Activated CD4-positive, alpha-beta T cell treated with anti-CD3 and anti-CD28 coated beads, Interleukin-2, amount 50 U/mL, for 48 hours (primary cell): Measurements from ENCODE around the gene LDLRAD3.

Experiments
- DNase-seq, 2 experiments: peaks; one replicate each; pipeline ENCODE4 v3.0.0-alpha.2; 2020

Gene LDLRAD3

GRCh38 chr11:35962369-35963138 lies 18.7 kb downstream of the LDLRAD3 start:
- no peak for DNase-seq

- no peak for DNase-seq
These were observed 20.0 kb downstream of the LDLRAD3 start for GRCh38 chr11:35963911-35964310.

GRCh38 chr11:35964841-35965240 lies 21.0 kb downstream of the LDLRAD3 start:
- DNase-seq, result no peak

- DNase-seq, result no peak
These were observed 23.2 kb downstream of the LDLRAD3 start for GRCh38 chr11:35967042-35967441.

- DNase-seq, result no peak
These were observed 24.7 kb downstream of the LDLRAD3 start for GRCh38 chr11:35968386-35969088.

- no peak for DNase-seq
These were observed 25.5 kb downstream of the LDLRAD3 start for GRCh38 chr11:35969089-35970042.

- DNase-seq, result no peak
These were observed 26.6 kb downstream of the LDLRAD3 start for GRCh38 chr11:35970445-35970844.

GRCh38 chr11:35971841-35972422 lies 28.1 kb downstream of the LDLRAD3 start:
- DNase-seq, result no peak

- DNase-seq, result no peak
These were observed 31.2 kb downstream of the LDLRAD3 start for GRCh38 chr11:35974882-35975589.

- DNase-seq, result no peak
These were observed 32.6 kb downstream of the LDLRAD3 start for GRCh38 chr11:35976434-35976833.

- DNase-seq, result no peak
These were observed 34.3 kb downstream of the LDLRAD3 start for GRCh38 chr11:35978183-35978582.

- DNase-seq, result no peak
These were observed 35.0 kb downstream of the LDLRAD3 start for GRCh38 chr11:35978891-35979290.

GRCh38 chr11:35980686-35981390 lies 37.0 kb downstream of the LDLRAD3 start:
- DNase-seq, result no peak

GRCh38 chr11:35981581-35981980 lies 37.7 kb downstream of the LDLRAD3 start:
- DNase-seq, result no peak

GRCh38 chr11:35982061-35982460 lies 38.2 kb downstream of the LDLRAD3 start:
- DNase-seq, result no peak

GRCh38 chr11:35983981-35984380 lies 40.1 kb downstream of the LDLRAD3 start:
- no peak for DNase-seq

- no peak for DNase-seq
These were observed 43.1 kb downstream of the LDLRAD3 start for GRCh38 chr11:35986947-35987346.

GRCh38 chr11:35990170-35990569 lies 46.3 kb downstream of the LDLRAD3 start:
- no peak for DNase-seq

- DNase-seq, result no peak
These were observed 47.0 kb downstream of the LDLRAD3 start for GRCh38 chr11:35990816-35991215.

- no peak for DNase-seq
These were observed 48.7 kb downstream of the LDLRAD3 start for GRCh38 chr11:35992548-35992947.

- no peak for DNase-seq
These were observed 50.6 kb downstream of the LDLRAD3 start for GRCh38 chr11:35994421-35994820.
